Breast epithelium (tissue), 3 donors: ENCODE measurements around the gene DDOST.
"Not testable (repeated sequence)": the region's sequence is repeated elsewhere in the genome, so short reads cannot be mapped to it uniquely, and the experiment has no call there.

Experiments
- CTCF ChIP-seq, 3 donors: fragments of 450-650 bp; IDR thresholded peaks; one replicate each; pipeline ENCODE4 v1.5.1; 2016 to 2017; ENCODE audit warnings: antibody characterized with exemption in 3 of 3, mild to moderate bottlenecking in 3 of 3, moderate library complexity in 3 of 3
- POLR2A ChIP-seq: fragments of 450-650 bp; IDR thresholded peaks from one replicate; pipeline ENCODE4 v1.6.1; 2016; ENCODE audit warnings: antibody characterized with exemption, mild to moderate bottlenecking, moderate library complexity
- POLR2AphosphoS5 ChIP-seq, 3 donors: sonication (generic); formaldehyde crosslinking; IDR thresholded peaks; one replicate each; pipeline ENCODE4 v1.6.1; 2017; ENCODE audit warnings: antibody characterized with exemption in 3 of 3

- not testable (repeated sequence) for TF ChIP-seq CTCF (IDR thresholded peaks at IDR 0.05); POLR2AphosphoS5 (IDR thresholded peaks at IDR 0.05); POLR2A
Observed at GRCh38 chr1:20673626-20674025, 12.5 kb upstream of the DDOST start.
